Esophagus squamous epithelium (tissue), 4 donors: Measurements from ENCODE around the gene ARHGAP27.

ENCODE experiments used
- POLR2A ChIP-seq, 4 donors: fragments of 450-650 bp; IDR thresholded peaks; one replicate each; pipeline ENCODE4 v1.6.1; 2017; ENCODE audit warnings: antibody characterized with exemption in 4 of 4, mild to moderate bottlenecking in 4 of 4, moderate library complexity in 3 of 4
- TF ChIP-seq, protein P1 (sequence below), 6 experiments: fragments of 450-650 bp in 4 of 6; fragments of 200-600 bp in 2 of 6; sonication (generic) in 2 of 6; IDR thresholded peaks; one replicate each; pipeline ENCODE4 v1.5.1; 2016 to 2019; ENCODE audit warnings: antibody characterized with exemption in 6 of 6, mild to moderate bottlenecking in 4 of 6, moderate library complexity in 4 of 6

DNA sequence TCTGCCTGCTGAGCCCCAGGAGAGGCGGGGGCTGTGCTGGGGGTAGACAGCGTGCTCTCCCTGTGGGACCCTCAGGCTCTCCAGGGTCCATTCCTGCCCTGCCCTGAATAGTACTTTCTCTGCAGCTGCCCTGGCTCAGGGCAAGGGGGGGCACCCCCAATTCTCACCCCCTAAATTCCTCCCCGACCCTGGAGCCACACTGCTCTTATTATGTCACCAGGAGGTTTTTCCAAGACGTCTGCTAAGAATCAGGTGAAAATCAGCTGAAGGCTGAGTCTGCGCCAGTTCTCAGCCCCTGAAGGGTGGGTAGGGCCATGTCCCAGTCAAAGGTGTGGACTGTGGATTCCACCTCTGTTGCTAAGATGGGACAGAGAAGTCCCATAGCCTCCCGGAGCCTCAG, 66.0 kb downstream of the ARHGAP27 start:
- TF ChIP-seq, protein P1, sequence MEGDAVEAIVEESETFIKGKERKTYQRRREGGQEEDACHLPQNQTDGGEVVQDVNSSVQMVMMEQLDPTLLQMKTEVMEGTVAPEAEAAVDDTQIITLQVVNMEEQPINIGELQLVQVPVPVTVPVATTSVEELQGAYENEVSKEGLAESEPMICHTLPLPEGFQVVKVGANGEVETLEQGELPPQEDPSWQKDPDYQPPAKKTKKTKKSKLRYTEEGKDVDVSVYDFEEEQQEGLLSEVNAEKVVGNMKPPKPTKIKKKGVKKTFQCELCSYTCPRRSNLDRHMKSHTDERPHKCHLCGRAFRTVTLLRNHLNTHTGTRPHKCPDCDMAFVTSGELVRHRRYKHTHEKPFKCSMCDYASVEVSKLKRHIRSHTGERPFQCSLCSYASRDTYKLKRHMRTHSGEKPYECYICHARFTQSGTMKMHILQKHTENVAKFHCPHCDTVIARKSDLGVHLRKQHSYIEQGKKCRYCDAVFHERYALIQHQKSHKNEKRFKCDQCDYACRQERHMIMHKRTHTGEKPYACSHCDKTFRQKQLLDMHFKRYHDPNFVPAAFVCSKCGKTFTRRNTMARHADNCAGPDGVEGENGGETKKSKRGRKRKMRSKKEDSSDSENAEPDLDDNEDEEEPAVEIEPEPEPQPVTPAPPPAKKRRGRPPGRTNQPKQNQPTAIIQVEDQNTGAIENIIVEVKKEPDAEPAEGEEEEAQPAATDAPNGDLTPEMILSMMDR (IDR thresholded peaks at IDR 0.05): no peak
- no peak for TF ChIP-seq POLR2A (IDR thresholded peaks at IDR 0.05)
